ENCODE data around the gene SHH. TPM values are rescaled to one million over a fixed set of nuclear protein-coding genes. Genes with fewer than 3 reads are reported as not detected.

The SHH gene
- total RNA-seq, 4 donors from 2014 or later: 7.7 to 16.2 (median 11.3) TPM

- Histone ChIP-seq H3K9me3 (no peaks in the 10 kb centered on the region), H3K4me1 (peaks cover 0 to 78% (median 32%) of the 10 kb centered on the region in 4 donors), H3K4me3 (peak overlapping the region; percentile 15 to 46 (median 37)), H3K27me3 (peaks cover 0 to 92% of the 10 kb centered on the region in 2 donors), H3K36me3 (no peaks in the 10 kb centered on the region), H3K27ac (peak overlapping the region; percentile 48 to 78 (median 69))
- no peak for DNase-seq (ENCODE audit: low spot score in 2 of 2)
- TF ChIP-seq, protein P1, sequence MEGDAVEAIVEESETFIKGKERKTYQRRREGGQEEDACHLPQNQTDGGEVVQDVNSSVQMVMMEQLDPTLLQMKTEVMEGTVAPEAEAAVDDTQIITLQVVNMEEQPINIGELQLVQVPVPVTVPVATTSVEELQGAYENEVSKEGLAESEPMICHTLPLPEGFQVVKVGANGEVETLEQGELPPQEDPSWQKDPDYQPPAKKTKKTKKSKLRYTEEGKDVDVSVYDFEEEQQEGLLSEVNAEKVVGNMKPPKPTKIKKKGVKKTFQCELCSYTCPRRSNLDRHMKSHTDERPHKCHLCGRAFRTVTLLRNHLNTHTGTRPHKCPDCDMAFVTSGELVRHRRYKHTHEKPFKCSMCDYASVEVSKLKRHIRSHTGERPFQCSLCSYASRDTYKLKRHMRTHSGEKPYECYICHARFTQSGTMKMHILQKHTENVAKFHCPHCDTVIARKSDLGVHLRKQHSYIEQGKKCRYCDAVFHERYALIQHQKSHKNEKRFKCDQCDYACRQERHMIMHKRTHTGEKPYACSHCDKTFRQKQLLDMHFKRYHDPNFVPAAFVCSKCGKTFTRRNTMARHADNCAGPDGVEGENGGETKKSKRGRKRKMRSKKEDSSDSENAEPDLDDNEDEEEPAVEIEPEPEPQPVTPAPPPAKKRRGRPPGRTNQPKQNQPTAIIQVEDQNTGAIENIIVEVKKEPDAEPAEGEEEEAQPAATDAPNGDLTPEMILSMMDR (IDR thresholded peaks at IDR 0.05): no peak
- no peak for TF ChIP-seq EP300 (IDR thresholded peaks at IDR 0.05)
- WGBS, 2 donors: 0 to 1% methylated on average over 20 to 48 of the region's 64 CpGs
These were observed 3.5 kb downstream of the SHH start for GRCh38 chr7:155808549-155809331.

GRCh38 chr7:155807789-155808548 is 4.3 kb downstream of the SHH start:
- H3K27ac ChIP-seq: peak overlapping the region; percentile 48 to 78 (median 69)
- peak overlapping the region; percentile 15 to 46 (median 37) for H3K4me3 ChIP-seq
- H3K27me3 ChIP-seq: peaks cover 0 to 90% of the 10 kb centered on the region in 2 donors
- no peaks in the 10 kb centered on the region for H3K9me3 ChIP-seq
- H3K4me1 ChIP-seq: peaks cover 0 to 86% (median 36%) of the 10 kb centered on the region in 4 donors
- DNase-seq (ENCODE audit: low spot score in 2 of 2): no peak
- no peaks in the 10 kb centered on the region for H3K36me3 ChIP-seq
- 7 to 9% methylated on average over 20 to 31 of the region's 33 CpGs for WGBS, 2 donors
- no peak for TF ChIP-seq POLR2A (IDR thresholded peaks at IDR 0.05)
- no peak for TF ChIP-seq EP300 (IDR thresholded peaks at IDR 0.05)
- TF ChIP-seq, protein P1 (IDR thresholded peaks at IDR 0.05): no peak

DNA sequence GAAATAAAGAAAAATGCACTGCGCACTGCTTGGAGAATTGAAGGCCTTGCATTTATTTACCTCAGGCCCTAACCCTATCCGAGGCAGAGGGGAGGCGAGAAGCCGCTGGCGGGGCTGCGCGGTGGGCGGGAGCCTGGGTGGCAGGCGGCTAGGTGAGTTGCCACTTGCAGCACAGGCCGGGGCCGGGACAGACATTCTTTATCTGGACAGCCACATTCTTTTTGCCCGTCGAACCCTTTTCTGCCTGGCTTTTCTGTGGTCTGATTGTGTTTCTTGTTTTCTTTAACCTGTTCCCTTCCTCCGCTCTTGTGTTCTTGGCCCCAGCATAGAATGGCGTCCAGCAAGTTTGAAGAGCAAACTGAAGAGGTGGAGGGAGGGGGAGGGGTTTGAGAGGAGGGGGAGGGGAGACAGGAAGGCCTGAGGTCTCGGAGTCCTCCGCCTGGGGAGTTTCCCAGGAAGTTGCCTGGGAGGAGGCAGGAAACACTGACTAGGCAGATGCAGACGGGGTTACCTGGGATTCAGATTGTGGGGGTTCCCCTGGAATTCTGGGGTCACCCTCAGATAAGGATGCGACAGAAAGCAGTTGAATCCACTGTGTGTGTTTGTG is 5.1 kb downstream of the SHH start:
- Histone ChIP-seq H3K27ac (peak overlapping the region in 2 of 4 donors; percentile 73 to 78), H3K9me3 (no peaks in the 10 kb centered on the region), H3K27me3 (peaks cover 0 to 87% of the 10 kb centered on the region in 2 donors), H3K4me3 (peak overlapping the region in 1 of 4 donors; percentile 46), H3K36me3 (no peaks in the 10 kb centered on the region), H3K4me1 (peaks cover 0 to 88% (median 36%) of the 10 kb centered on the region in 4 donors)
- DNase-seq (ENCODE audit: low spot score in 2 of 2): no peak
- TF ChIP-seq, protein P1 (IDR thresholded peaks at IDR 0.05): no peak
- TF ChIP-seq EP300 (IDR thresholded peaks at IDR 0.05) (no peak), POLR2A (IDR thresholded peaks at IDR 0.05) (no peak)
- WGBS, 2 donors: 39% methylated on average over 19 of the region's 19 CpGs

DNA sequence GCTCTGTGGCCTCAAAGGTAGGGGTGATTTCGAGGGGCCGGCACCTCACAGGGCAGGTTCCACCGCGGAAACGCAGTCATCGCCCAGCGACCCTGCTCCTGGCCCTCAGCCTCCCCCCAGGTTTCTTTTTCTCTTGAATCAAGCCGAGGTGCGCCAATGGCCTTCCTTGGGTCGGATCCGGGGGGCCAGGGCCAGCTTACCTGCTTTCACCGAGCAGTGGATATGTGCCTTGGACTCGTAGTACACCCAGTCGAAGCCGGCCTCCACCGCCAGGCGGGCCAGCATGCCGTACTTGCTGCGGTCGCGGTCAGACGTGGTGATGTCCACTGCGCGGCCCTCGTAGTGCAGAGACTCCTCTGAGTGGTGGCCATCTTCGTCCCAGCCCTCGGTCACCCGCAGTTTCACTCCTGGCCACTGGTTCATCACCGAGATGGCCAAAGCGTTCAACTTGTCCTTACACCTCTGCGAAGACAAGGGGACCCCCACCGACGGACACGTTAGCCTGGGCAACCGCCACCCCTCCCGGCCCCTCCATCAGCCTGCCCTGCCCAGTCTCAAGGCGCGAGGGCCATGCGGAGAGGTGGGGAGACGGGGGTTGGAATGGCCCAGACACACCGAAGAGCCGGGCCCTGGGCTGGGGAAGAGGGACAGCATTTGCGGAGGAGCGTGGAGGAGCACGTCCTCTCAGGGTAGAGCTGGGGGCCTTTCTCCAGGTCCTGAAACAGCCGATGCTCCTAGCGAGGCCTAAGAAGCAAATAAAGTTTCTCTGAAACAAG is 6.0 kb downstream of the SHH start:
- WGBS, 2 donors: 25 to 28% methylated on average over 30 to 42 of the region's 47 CpGs
- Histone ChIP-seq H3K36me3 (no peaks in the 10 kb centered on the region), H3K27ac (peak overlapping the region; percentile 46 to 78 (median 60)), H3K27me3 (peaks cover 0 to 87% of the 10 kb centered on the region in 2 donors), H3K4me3 (peak overlapping the region; percentile 18 to 42 (median 32)), H3K4me1 (peaks cover 0 to 84% (median 36%) of the 10 kb centered on the region in 4 donors), H3K9me3 (no peaks in the 10 kb centered on the region)
- no peak for TF ChIP-seq POLR2A (IDR thresholded peaks at IDR 0.05)
- TF ChIP-seq, protein P1 (IDR thresholded peaks at IDR 0.05): no peak
- no peak for TF ChIP-seq EP300 (IDR thresholded peaks at IDR 0.05)
- DNase-seq (ENCODE audit: low spot score in 2 of 2): no peak

Measured in tibial nerve (tissue), 4 donors.